GM23338 (cell line): ENCODE data around the gene HLA-DMA. TPM values are rescaled to one million over a fixed set of nuclear protein-coding genes. Genes with fewer than 3 reads are reported as not detected.

Experiments
- ATAC-seq: fragments of 200-7000 bp; cut with Tn5 transposase; 3 replicates; pipeline ENCODE4 v1.9.1; 2020
- DNase-seq: peaks from one replicate; pipeline ENCODE4 v3.0.0-alpha.2; 2015; ENCODE audit warnings: low spot score
- H2AFZ ChIP-seq: fragments of 200-600 bp; sonication (generic); 2 replicates; pipeline ENCODE4 v1.8.0; 2016; ENCODE audit warnings: antibody characterized with exemption, mild to moderate bottlenecking, moderate library complexity
- H3F3A ChIP-seq: fragments of 200-600 bp; sonication (generic); replicated peaks from 2 replicates; pipeline ENCODE4 v1.8.0; 2017; ENCODE audit warnings: antibody characterized with exemption, mixed run types, low read depth
- H3K27ac ChIP-seq: fragments of 200-600 bp; sonication (generic); 2 replicates; pipeline ENCODE4 v1.6.1; 2016; ENCODE audit warnings: low read depth
- H3K27me3 ChIP-seq: fragments of 200-600 bp; sonication (generic); 2 replicates; pipeline ENCODE4 v1.8.0; 2016; ENCODE audit warnings: mild to moderate bottlenecking, mixed run types, moderate library complexity; ENCODE audit not compliant: insufficient read depth
- H3K36me3 ChIP-seq: fragments of 200-600 bp; sonication (generic); 2 replicates; pipeline ENCODE4 v1.8.0; 2016; ENCODE audit warnings: mild to moderate bottlenecking; ENCODE audit not compliant: insufficient read depth
- H3K4me1 ChIP-seq: fragments of 200-600 bp; sonication (generic); 2 replicates; pipeline ENCODE4 v1.8.0; 2016; ENCODE audit warnings: mild to moderate bottlenecking, moderate library complexity; ENCODE audit not compliant: insufficient read depth
- H3K4me2 ChIP-seq: fragments of 200-600 bp; sonication (generic); 2 replicates; pipeline ENCODE4 v1.7.1; 2017; ENCODE audit warnings: mixed run types
- H3K4me3 ChIP-seq: fragments of 200-600 bp; sonication (generic); 2 replicates; pipeline ENCODE4 v1.6.1; 2016; ENCODE audit warnings: mixed run types
- H3K79me2 ChIP-seq: fragments of 200-600 bp; sonication (generic); replicated peaks from 2 replicates; pipeline ENCODE4 v1.8.0; 2017; ENCODE audit warnings: mild to moderate bottlenecking; ENCODE audit not compliant: insufficient read depth
- H3K9me2 ChIP-seq: fragments of 200-600 bp; sonication (generic); 2 replicates; pipeline ENCODE4 v1.8.0; 2017; ENCODE audit not compliant: insufficient read depth
- H4K20me1 ChIP-seq: fragments of 200-600 bp; sonication (generic); replicated peaks from 2 replicates; pipeline ENCODE4 v1.8.0; 2017; ENCODE audit warnings: mild to moderate bottlenecking; ENCODE audit not compliant: insufficient read depth
- H3K27ac Mint-ChIP-seq: 2 replicates; pipeline ENCODE4 v1.8.0; 2020; ENCODE audit warnings: inconsistent platforms, mild to moderate bottlenecking, moderate library complexity, mixed read lengths
- H3K27me3 Mint-ChIP-seq: 3 replicates; pipeline ENCODE4 v1.8.0; 2022; ENCODE audit warnings: low read depth, mild to moderate bottlenecking, moderate library complexity, mixed read lengths, inconsistent platforms; ENCODE audit not compliant: insufficient read depth, poor library complexity
- H3K36me3 Mint-ChIP-seq: 3 replicates; pipeline ENCODE4 v1.8.0; 2021; ENCODE audit warnings: low read depth, mild to moderate bottlenecking, inconsistent platforms, moderate library complexity, mixed read lengths
- H3K4me1 Mint-ChIP-seq: 3 replicates; pipeline ENCODE4 v1.8.0; 2020; ENCODE audit warnings: mild to moderate bottlenecking, inconsistent platforms, mixed read lengths
- H3K4me3 Mint-ChIP-seq: 3 replicates; pipeline ENCODE4 v1.8.0; 2021; ENCODE audit warnings: moderate library complexity, mild to moderate bottlenecking, inconsistent platforms, mixed read lengths
- H3K9me3 Mint-ChIP-seq: 3 replicates; pipeline ENCODE4 v1.8.0; 2020; ENCODE audit warnings: moderate library complexity, mild to moderate bottlenecking, inconsistent platforms, mixed read lengths
- CREB1 ChIP-seq: fragments of 250-450 bp; sonication (Bioruptor Pico); IDR thresholded peaks from 2 replicates; pipeline ENCODE4 v1.5.0; 2020; ENCODE audit warnings: low read depth, mild to moderate bottlenecking, moderate library complexity
- CTCF ChIP-seq, 2 experiments: fragments of 200-600 bp in 1 of 2; sonication (generic) in 1 of 2; conservative IDR thresholded peaks; 2 replicates each; pipeline versions ENCODE4 v1.5.1 to v1.6.1; 2016 to 2017; ENCODE audit warnings: antibody characterized with exemption in 2 of 2, low read depth in 2 of 2, mild to moderate bottlenecking in 2 of 2, moderate library complexity in 1 of 2
- EZH2phosphoT487 ChIP-seq: fragments of 200-600 bp; sonication (generic); IDR thresholded peaks from one replicate; pipeline ENCODE4 v1.8.1; 2018; ENCODE audit warnings: antibody characterized with exemption; ENCODE audit not compliant: unreplicated experiment
- JUNB ChIP-seq: IDR thresholded peaks from one replicate; pipeline ENCODE4 v1.6.1; 2016; ENCODE audit warnings: antibody characterized with exemption; ENCODE audit not compliant: unreplicated experiment
- POLR2AphosphoS5 ChIP-seq: IDR thresholded peaks from 2 replicates; pipeline ENCODE4 v1.6.1; 2016; ENCODE audit warnings: antibody characterized with exemption, low read depth
- STAT1 ChIP-seq: IDR thresholded peaks from one replicate; pipeline ENCODE4 v1.6.1; 2016; ENCODE audit warnings: antibody characterized with exemption; ENCODE audit not compliant: unreplicated experiment
- ZNF114 ChIP-seq: fragments of 250-450 bp; sonication (Bioruptor Pico); IDR thresholded peaks from 2 replicates; pipeline ENCODE4 v1.5.0; 2020; ENCODE audit warnings: mild to moderate bottlenecking, moderate library complexity
- ZNF462 ChIP-seq: fragments of 250-450 bp; sonication (Bioruptor Pico); IDR thresholded peaks from 2 replicates; pipeline ENCODE4 v1.5.0; 2020; ENCODE audit warnings: mild to moderate bottlenecking, moderate library complexity
- polyA plus RNA-seq: library from polyadenylated mRNA; unstranded; fragments of >200 nt; fragmentation: Nextera tagmentation; extraction: Ambion mirVana; gene quantifications from 2 replicates; pipeline ENCODE4 v1.2.1, GENCODE V29; 2016
- total RNA-seq: library from RNA; depleted of rRNA; stranded (reverse); fragments of >200 nt; shearing (Covaris generic); gene quantifications from 2 replicates; pipeline ENCODE4 v1.2.3, GENCODE V29; 2014
- TF ChIP-seq, protein P1 (sequence below): IDR thresholded peaks from 2 replicates; pipeline ENCODE4 v1.6.1; 2016; ENCODE audit warnings: antibody characterized with exemption
- TF ChIP-seq, protein P2 (sequence below): IDR thresholded peaks from one replicate; pipeline ENCODE4 v1.6.1; 2018; ENCODE audit warnings: antibody characterized with exemption; ENCODE audit not compliant: unreplicated experiment

HLA-DMA gene
- total and polyA plus RNA-seq, 2 experiments from 2014 or later = 5.2 to 6.2 TPM

GRCh38 chr6:32938494-32938893 lies 14.4 kb downstream of the HLA-DMA start (continued):
- TF ChIP-seq ZNF462 (CRISPR knock-in tag) (no peak), ZNF114 (CRISPR knock-in tag) (no peak)

DNA sequence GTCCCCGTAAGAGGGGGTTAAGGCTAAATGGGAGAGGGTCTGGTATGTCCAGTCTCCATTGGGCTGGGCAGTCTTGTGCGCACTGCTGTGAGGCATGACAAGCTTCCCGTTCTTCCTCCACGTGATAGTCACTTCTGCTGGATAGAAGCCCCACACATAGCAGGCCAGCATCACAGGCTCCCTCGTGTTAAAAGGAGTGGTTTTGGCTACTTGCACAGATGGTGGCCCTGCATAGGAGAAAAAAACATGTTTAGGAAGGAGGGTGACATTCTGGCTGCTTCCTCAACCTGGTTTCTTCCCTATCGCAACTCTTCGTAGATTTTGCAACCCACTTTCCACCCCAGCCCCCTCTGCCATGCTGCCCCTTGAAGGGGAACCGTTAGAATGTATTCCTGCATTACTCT lies 15.7 kb downstream of the HLA-DMA start:
- Histone ChIP-seq H3K4me3 (no peak overlapping the region), H3K9me2 (no peaks in the 10 kb centered on the region), H3K27me3 (no peaks in the 10 kb centered on the region), H3K4me2 (no peak overlapping the region), H3K4me1 (0 out of 2 replicates have a peak, but pooled peaks cover 6% of the 10 kb centered on the region), H2AFZ (no peak overlapping the region), H3K27ac (no peak overlapping the region), H3F3A (no peaks in the 10 kb centered on the region), H4K20me1 (no peaks in the 10 kb centered on the region), H3K79me2 (no peaks in the 10 kb centered on the region), H3K36me3 (no peaks in the 10 kb centered on the region)
- DNase-seq (no peak), ATAC-seq (no peak)
- Mint-ChIP-seq H3K27me3 (peaks cover 4% of the 10 kb centered on the region), H3K4me3 (no peak overlapping the region), H3K9me3 (no peaks in the 10 kb centered on the region), H3K36me3 (no peaks in the 10 kb centered on the region), H3K27ac (no peak overlapping the region), H3K4me1 (peaks cover 15% of the 10 kb centered on the region)
- TF ChIP-seq, protein P1, sequence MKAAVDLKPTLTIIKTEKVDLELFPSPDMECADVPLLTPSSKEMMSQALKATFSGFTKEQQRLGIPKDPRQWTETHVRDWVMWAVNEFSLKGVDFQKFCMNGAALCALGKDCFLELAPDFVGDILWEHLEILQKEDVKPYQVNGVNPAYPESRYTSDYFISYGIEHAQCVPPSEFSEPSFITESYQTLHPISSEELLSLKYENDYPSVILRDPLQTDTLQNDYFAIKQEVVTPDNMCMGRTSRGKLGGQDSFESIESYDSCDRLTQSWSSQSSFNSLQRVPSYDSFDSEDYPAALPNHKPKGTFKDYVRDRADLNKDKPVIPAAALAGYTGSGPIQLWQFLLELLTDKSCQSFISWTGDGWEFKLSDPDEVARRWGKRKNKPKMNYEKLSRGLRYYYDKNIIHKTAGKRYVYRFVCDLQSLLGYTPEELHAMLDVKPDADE = no peak
- no peak for TF ChIP-seq CREB1
- no peak for TF ChIP-seq ZNF114 (CRISPR knock-in tag)
- TF ChIP-seq, protein P2, sequence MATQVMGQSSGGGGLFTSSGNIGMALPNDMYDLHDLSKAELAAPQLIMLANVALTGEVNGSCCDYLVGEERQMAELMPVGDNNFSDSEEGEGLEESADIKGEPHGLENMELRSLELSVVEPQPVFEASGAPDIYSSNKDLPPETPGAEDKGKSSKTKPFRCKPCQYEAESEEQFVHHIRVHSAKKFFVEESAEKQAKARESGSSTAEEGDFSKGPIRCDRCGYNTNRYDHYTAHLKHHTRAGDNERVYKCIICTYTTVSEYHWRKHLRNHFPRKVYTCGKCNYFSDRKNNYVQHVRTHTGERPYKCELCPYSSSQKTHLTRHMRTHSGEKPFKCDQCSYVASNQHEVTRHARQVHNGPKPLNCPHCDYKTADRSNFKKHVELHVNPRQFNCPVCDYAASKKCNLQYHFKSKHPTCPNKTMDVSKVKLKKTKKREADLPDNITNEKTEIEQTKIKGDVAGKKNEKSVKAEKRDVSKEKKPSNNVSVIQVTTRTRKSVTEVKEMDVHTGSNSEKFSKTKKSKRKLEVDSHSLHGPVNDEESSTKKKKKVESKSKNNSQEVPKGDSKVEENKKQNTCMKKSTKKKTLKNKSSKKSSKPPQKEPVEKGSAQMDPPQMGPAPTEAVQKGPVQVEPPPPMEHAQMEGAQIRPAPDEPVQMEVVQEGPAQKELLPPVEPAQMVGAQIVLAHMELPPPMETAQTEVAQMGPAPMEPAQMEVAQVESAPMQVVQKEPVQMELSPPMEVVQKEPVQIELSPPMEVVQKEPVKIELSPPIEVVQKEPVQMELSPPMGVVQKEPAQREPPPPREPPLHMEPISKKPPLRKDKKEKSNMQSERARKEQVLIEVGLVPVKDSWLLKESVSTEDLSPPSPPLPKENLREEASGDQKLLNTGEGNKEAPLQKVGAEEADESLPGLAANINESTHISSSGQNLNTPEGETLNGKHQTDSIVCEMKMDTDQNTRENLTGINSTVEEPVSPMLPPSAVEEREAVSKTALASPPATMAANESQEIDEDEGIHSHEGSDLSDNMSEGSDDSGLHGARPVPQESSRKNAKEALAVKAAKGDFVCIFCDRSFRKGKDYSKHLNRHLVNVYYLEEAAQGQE = no peak
- TF ChIP-seq CTCF (conservative IDR thresholded peaks at IDR 0.05; ENCODE audit: low read depth in 2 of 2) = no peak
- no peak for TF ChIP-seq EZH2phosphoT487
- no peak for TF ChIP-seq JUNB
- TF ChIP-seq STAT1 = no peak
- no peak for TF ChIP-seq POLR2AphosphoS5
